KMS-11 (cell line): Measurements from ENCODE around the gene CCT4.
A peak's percentile ranks its signal among the peaks of the same experiment; 100 is the strongest.
"Not testable (repeated sequence)": the region's sequence is repeated elsewhere in the genome, so short reads cannot be mapped to it uniquely, and the experiment has no call there.

Experiments
- H2AFZ ChIP-seq: fragments of 200-600 bp; sonication (generic); 2 replicates; pipeline ENCODE4 v1.6.1; 2016; ENCODE audit warnings: antibody characterized with exemption, mixed run types, low read depth
- H3K27ac ChIP-seq: fragments of 200-600 bp; sonication (generic); 2 replicates; pipeline ENCODE4 v1.6.1; 2016; ENCODE audit warnings: mild to moderate bottlenecking, mixed run types
- H3K27me3 ChIP-seq: fragments of 200-600 bp; sonication (generic); 2 replicates; pipeline ENCODE4 v1.6.1; 2017; ENCODE audit warnings: mild to moderate bottlenecking, low read depth, mixed run types, moderate library complexity; ENCODE audit not compliant: insufficient read depth
- H3K36me3 ChIP-seq: fragments of 200-600 bp; sonication (generic); 2 replicates; pipeline ENCODE4 v1.6.1; 2017; ENCODE audit warnings: mild to moderate bottlenecking, mixed run types; ENCODE audit not compliant: insufficient read depth
- H3K4me1 ChIP-seq: fragments of 200-600 bp; sonication (generic); 2 replicates; pipeline ENCODE4 v1.6.1; 2016; ENCODE audit warnings: mild to moderate bottlenecking, low read depth, mixed run types; ENCODE audit not compliant: poor library complexity, severe bottlenecking
- H3K4me2 ChIP-seq: fragments of 200-600 bp; sonication (generic); 2 replicates; pipeline ENCODE4 v1.7.0; 2016; ENCODE audit warnings: mild to moderate bottlenecking, mixed run types
- H3K4me3 ChIP-seq: fragments of 200-600 bp; sonication (generic); IDR thresholded peaks from 2 replicates; pipeline ENCODE4 v1.6.1; 2017; ENCODE audit warnings: low read depth, low read length, mixed read lengths; ENCODE audit not compliant: insufficient read depth
- H3K79me2 ChIP-seq: fragments of 200-600 bp; sonication (generic); 2 replicates; pipeline ENCODE4 v1.6.1; 2016; ENCODE audit warnings: low read depth, mixed run types; ENCODE audit not compliant: insufficient read depth
- H3K9ac ChIP-seq: fragments of 200-600 bp; sonication (generic); 2 replicates; pipeline ENCODE4 v1.6.1; 2016; ENCODE audit warnings: mild to moderate bottlenecking, mixed run types
- H4K20me1 ChIP-seq: fragments of 200-600 bp; sonication (generic); 2 replicates; pipeline ENCODE4 v1.6.1; 2016; ENCODE audit warnings: mild to moderate bottlenecking, mixed run types; ENCODE audit not compliant: insufficient read depth
- CTCF ChIP-seq: fragments of 200-600 bp; sonication (generic); conservative IDR thresholded peaks from 2 replicates; pipeline ENCODE4 v1.6.1; 2017; ENCODE audit warnings: low read depth, mild to moderate bottlenecking, antibody characterized with exemption, low read length, moderate library complexity, mixed read lengths

CCT4 gene

GRCh38 chr2:61885896-61886603, 2.4 kb downstream of the CCT4 start:
- H3K79me2 ChIP-seq: peaks cover 48% of the 10 kb centered on the region
- H3K4me1 ChIP-seq: peaks cover 18% of the 10 kb centered on the region
- H3K27me3 ChIP-seq: no peaks in the 10 kb centered on the region
- peaks cover 18% of the 10 kb centered on the region for H4K20me1 ChIP-seq
- no peak overlapping the region for H3K27ac ChIP-seq
- H3K4me3 ChIP-seq: no peak overlapping the region
- H2AFZ ChIP-seq: no peak overlapping the region
- H3K4me2 ChIP-seq: peak overlapping the region; percentile 94
- no peak overlapping the region for H3K9ac ChIP-seq
- no peak for TF ChIP-seq CTCF
- H3K36me3 ChIP-seq: peaks cover 21% of the 10 kb centered on the region; the same call in 1 of the 2 replicates

- no peak for TF ChIP-seq CTCF
- peaks cover 50% of the 10 kb centered on the region for H3K79me2 ChIP-seq
- no peak overlapping the region for H3K4me3 ChIP-seq
- H3K4me2 ChIP-seq: no peak overlapping the region
- peaks cover 18% of the 10 kb centered on the region for H4K20me1 ChIP-seq
- H3K27ac ChIP-seq: no peak overlapping the region
- no peak overlapping the region for H2AFZ ChIP-seq
- no peak overlapping the region for H3K9ac ChIP-seq
- H3K4me1 ChIP-seq: peaks cover 18% of the 10 kb centered on the region
- peaks cover 47% of the 10 kb centered on the region; the same call in 1 of the 2 replicates for H3K36me3 ChIP-seq
- no peaks in the 10 kb centered on the region for H3K27me3 ChIP-seq
Measured at GRCh38 chr2:61882850-61883249, 5.6 kb downstream of the CCT4 start.

GRCh38 chr2:61879351-61879750, 9.1 kb downstream of the CCT4 start:
- H3K4me2 ChIP-seq, H2AFZ ChIP-seq, H3K9ac ChIP-seq, H3K27ac ChIP-seq, H3K4me3 ChIP-seq, H4K20me1 ChIP-seq, H3K4me1 ChIP-seq, H3K27me3 ChIP-seq: not testable (repeated sequence)
- peaks cover 61% of the 10 kb centered on the region; the same call in 1 of the 2 replicates for H3K36me3 ChIP-seq
- H3K79me2 ChIP-seq: peaks cover 15% of the 10 kb centered on the region

- Histone ChIP-seq H3K4me2 (no peak overlapping the region), H3K4me1 (no peaks in the 10 kb centered on the region), H3K4me3 (no peak overlapping the region), H3K36me3 (peaks cover 61% of the 10 kb centered on the region; the same call in 1 of the 2 replicates), H3K27me3 (no peaks in the 10 kb centered on the region), H4K20me1 (no peaks in the 10 kb centered on the region; the same call in 1 of the 2 replicates), H3K79me2 (peaks cover 9% of the 10 kb centered on the region), H3K27ac (no peak overlapping the region), H3K9ac (no peak overlapping the region), H2AFZ (no peak overlapping the region)
- TF ChIP-seq CTCF: no peak
Measured at GRCh38 chr2:61878761-61879160, 9.7 kb downstream of the CCT4 start.
